ENCODE results near the gene PCSK6.
A peak's percentile ranks its signal among the peaks of the same experiment; 100 is the strongest.

Gene PCSK6

DNA sequence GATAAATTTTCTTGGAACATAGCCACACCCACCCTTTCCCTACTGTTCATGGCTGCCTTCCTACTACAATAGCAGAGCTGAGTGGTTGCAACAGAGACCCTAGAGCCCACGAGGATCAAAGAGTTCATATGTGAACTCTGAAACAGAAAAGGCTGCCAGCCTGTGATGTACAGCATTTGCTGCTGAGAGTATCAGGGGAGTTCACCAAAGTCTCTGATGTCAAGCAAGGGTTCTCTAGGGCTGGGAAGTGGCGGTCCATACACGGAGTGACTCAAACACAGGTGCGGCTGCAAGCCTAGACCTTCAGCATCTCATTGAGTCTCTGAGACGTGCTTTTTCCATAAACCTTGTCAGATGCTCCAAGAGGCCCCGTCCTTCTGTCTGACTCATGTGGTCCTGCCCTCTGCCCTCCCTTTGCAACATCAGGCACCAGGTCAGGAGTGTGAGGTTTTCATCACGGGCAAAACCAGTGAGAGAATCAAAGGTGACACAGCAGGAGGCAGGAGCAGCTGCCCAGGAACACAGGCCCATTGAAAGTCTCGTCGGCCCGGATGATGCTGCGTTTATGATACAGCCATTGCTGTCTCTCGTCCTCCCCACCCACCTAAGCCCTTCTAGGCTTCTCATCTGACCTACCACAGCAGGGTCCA, 42.9 kb downstream of the PCSK6 start:
- peak; percentile 8 for DNase-seq (ENCODE audit: low read depth)

- DNase-seq (ENCODE audit: low read depth), result peak; percentile 78
Measured at GRCh38 chr15:101445562-101446517, 43.7 kb downstream of the PCSK6 start.

DNA sequence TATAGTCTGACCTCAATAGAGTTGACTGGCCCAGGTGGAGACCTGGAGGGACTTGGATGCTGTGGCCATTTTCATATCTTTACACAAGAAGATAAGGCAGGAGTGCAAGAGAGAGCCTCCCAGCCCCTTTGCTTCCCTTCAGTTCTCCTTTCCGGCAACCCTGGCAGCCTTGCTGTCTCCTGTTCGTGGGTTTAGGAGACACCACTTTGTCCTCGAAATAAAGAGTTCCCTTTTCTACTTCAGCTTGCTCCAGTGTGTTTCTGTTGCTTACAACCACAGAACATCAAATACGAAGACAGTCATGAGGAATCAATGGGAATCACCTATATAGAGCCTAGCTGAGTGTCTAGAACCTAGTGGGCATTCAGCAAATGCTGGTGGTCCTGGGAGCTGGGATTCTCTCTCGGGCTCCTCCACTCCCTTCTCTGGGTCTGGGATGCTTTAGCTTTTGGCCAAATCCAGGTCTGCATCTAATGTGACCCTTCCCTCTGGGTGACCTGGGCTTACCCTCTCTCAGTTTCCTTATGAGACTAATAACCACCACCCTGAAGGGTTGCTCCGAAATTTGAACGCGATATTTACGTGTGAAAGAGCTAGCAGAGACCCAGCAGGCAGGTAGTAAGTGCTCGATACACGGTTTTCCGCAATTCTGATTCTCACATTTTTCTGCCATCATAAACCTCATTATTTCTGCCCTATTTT, 44.5 kb downstream of the PCSK6 start:
- DNase-seq (ENCODE audit: low read depth), result no peak

DNA sequence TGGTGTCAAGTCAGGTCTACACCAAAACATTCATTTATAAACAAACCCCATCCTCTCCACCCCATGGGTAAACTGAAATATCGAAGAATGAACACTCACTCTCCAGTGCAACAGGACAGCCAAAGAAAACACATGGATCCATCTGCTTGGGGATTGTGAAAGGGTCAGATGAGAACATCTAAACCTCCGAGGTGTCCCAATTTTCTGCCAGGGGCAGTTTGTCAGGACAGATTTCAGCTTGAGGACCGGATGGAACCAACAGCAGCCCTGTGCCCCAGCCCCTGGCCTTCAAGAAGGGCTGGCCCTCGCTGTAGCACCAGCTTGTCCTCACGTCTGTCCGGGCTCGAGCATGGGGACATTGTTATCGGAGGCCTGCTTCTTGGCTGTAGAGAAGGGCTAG, 45.5 kb downstream of the PCSK6 start:
- DNase-seq (ENCODE audit: low read depth), result no peak

- no peak for DNase-seq (ENCODE audit: low read depth)
Measured at GRCh38 chr15:101442272-101442671, 47.2 kb downstream of the PCSK6 start.

DNA sequence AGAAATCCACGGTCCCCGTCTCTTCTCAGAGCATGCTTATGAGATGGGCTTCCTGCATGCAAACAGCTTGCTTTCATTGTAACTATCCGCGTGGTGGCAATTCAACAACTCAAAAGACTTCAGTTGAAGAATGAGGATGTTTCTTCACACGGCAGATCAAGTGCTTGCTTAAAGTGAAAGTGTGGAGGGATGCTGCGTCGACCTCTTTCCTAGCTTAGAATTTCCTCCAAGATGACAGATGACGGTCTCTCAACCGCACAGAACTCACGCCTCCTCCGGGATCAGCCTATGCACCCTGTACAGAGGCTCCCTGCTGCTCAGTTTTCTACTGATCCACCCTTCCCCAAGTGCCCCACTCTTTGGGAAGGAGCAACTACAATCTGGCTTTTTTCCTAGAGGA, 47.8 kb downstream of the PCSK6 start:
- no peak for DNase-seq (ENCODE audit: low read depth)

DNA sequence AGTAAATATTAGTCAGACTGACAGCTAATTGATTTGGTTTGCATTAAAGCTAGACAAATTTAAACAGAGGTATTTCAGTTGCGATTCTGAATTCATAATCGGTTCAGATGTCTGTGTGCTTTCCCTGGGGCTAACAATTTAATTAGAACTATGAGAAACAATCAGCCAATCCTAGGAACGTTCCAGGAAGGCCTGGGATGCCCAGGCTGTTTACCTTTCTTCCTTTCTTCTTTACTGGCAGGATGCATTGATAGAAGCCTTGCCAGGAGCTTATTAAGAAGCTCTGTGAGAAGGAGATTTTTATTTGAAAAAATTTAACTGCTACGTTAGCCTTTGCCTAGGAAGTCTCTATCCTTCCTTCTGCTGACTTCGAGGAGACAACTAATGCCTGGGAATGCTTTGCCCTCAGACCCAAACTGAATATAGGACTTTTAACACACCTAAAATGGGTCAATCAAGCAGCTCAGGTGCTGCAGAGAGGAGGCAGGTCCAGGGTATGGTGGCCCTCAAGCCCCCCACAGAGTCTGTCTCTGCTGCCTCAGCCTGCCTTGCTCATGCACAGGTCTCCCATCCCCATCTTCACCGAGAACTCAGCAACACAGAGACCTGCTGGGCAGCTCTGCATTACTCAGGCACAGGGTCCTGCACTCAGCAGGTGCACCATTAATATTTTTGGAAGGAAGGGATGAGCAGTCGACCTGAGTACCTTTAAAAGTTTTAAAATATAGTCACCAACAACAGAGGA, 48.5 kb downstream of the PCSK6 start:
- DNase-seq (ENCODE audit: low read depth), result no peak

DNA sequence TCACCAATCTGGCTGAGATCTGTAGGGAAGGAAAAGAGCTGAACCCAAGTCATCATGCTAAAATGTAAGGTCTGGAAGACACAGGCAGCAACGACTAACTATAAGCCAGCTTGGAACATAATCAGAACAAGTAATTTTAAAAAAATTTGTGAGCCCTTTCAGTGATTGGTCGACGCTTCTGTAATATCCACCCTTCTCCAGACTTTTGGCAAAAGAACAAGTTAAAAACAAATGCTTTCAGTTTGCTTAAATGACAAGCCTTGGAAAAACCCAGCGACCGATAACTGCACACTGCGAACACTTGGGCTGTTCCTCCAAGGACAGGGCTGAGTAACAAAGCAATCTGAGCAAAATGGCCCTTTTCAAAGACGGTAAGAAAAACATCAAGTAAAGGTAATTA, 49.6 kb downstream of the PCSK6 start:
- DNase-seq (ENCODE audit: low read depth), result peak; percentile 16

- no peak for DNase-seq (ENCODE audit: low read depth)
Measured at GRCh38 chr15:101439285-101439919, 50.1 kb downstream of the PCSK6 start.

GRCh38 chr15:101438482-101439284, 50.8 kb downstream of the PCSK6 start:
- no peak for DNase-seq (ENCODE audit: low read depth)

DNA sequence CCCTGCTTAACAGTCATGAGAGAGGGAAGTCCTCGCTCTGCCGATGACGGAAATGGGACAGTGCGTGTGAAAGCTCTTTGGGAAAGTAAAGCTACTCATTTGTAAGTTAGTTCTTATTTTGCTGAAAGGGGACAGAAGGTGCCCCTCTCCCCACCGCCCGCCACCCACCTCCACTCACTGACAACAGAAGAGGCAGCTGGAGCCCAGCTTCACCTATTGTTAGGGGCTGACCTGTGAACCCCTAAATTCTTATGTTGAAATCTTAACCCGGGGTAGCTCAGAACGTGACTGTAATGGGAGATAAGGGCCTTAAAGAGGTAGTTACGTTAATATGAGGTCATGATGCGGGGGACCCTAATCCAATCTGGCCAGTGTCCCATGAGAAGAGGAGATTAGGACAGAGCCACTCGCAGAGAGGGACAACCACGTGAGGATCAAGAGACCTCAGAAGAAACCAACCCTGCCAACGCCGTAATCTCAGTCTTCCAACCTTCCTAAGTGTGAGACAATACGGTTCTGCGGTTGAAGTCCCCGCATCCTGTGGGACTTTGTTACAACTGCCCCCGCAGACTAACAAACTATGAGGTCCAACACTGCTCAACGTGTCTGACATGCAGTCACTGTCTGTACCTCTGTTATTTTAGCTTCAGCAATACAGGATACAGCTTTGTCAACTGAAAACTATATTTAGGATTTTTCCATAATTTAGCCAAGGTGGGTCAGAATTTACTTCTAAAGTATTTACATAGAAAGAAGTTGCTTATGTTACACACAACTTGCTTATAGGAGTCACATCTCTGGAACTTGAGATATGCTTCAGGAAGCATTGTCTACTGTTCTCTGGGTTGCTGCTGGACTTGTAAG, 51.7 kb downstream of the PCSK6 start:
- no peak for DNase-seq (ENCODE audit: low read depth)

GRCh38 chr15:101437209-101437608, 52.3 kb downstream of the PCSK6 start:
- DNase-seq (ENCODE audit: low read depth), result no peak

DNA sequence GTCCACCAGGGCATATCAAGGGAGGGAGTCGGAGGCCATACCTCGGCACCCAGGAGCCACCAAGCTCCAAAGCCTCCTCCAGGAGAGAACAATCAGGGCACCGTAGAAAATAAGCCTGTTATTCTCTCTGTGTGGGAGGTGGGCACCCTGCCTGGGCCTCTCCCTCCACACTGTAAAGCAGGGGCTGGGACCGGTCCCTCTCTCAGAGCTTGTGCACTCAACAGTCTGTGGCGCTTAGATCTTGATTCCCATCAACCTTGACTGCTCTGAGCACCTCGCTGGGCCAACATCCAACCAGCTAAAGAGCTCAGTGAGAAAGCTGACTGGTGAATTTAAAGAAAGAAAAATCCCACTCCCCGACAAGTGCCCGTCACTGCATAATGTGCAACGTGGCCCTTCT, 53.0 kb downstream of the PCSK6 start:
- no peak for DNase-seq (ENCODE audit: low read depth)

DNA sequence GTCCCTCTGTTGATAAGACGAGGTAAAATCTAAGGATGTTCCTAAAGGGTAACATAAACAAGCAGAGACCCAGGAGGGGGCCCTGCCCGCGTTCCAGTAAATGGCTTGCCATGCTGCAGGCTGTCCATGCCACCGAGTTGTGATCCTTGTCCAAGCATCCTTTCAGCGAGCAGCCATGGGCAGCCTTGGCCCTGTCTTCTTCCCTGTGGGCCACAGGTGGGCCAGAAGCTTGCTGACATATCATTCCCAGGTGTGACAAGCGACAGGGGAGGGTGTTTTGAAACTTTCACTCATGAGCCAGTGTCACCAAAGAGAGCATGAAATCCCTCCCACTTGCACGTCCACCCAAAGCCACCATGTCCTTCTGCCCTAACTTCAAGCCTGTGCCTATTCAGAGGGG, 53.7 kb downstream of the PCSK6 start:
- no peak for DNase-seq (ENCODE audit: low read depth)

GRCh38 chr15:101434032-101434920, 55.2 kb downstream of the PCSK6 start:
- no peak for DNase-seq (ENCODE audit: low read depth)

GRCh38 chr15:101433396-101433795, 56.1 kb downstream of the PCSK6 start:
- DNase-seq (ENCODE audit: low read depth), result no peak

- DNase-seq (ENCODE audit: low read depth), result no peak
Measured at GRCh38 chr15:101432982-101433381, 56.5 kb downstream of the PCSK6 start.

- no peak for DNase-seq (ENCODE audit: low read depth)
Measured at GRCh38 chr15:101431748-101432147, 57.8 kb downstream of the PCSK6 start.

- DNase-seq (ENCODE audit: low read depth), result no peak
Measured at GRCh38 chr15:101431301-101431700, 58.2 kb downstream of the PCSK6 start.
